Upper lobe of left lung (tissue), 6 donors: ENCODE results near the gene HOXA1. TPM values are rescaled to one million over a fixed set of nuclear protein-coding genes. Genes with fewer than 3 reads are reported as not detected.

ENCODE experiments used
- ATAC-seq, 2 donors: fragments of 200-7000 bp; cut with Tn5 transposase; one replicate each; pipeline ENCODE4 v1.9.1; 2022; ENCODE audit warnings: mild to moderate bottlenecking in 2 of 2, moderate library complexity in 2 of 2; ENCODE audit not compliant: low FRiP score in 2 of 2
- DNase-seq, 2 donors: peaks; one replicate each; pipeline ENCODE4 v3.0.0-alpha.2; 2019 to 2020
- H3K27ac ChIP-seq, 4 donors: fragments of 200-600 bp; sonication (generic); one replicate each; pipeline ENCODE4 v1.5.1; 2016 to 2019
- H3K27me3 ChIP-seq, 4 donors: fragments of 200-600 bp; sonication (generic); one replicate each; pipeline ENCODE4 v1.5.1; 2017 to 2019
- H3K36me3 ChIP-seq, 4 donors: fragments of 200-600 bp; sonication (generic); one replicate each; pipeline ENCODE4 v1.5.1; 2016 to 2019
- H3K4me1 ChIP-seq, 4 donors: fragments of 200-600 bp; sonication (generic); one replicate each; pipeline ENCODE4 v1.5.1; 2018 to 2019
- H3K4me3 ChIP-seq, 4 donors: fragments of 200-600 bp; sonication (generic); one replicate each; pipeline ENCODE4 v1.5.1; 2017 to 2019; ENCODE audit warnings: mild to moderate bottlenecking in 2 of 4, moderate library complexity in 1 of 4
- H3K9me3 ChIP-seq, 4 donors: fragments of 200-600 bp; sonication (generic); one replicate each; pipeline ENCODE4 v1.5.1; 2018 to 2019
- CTCF ChIP-seq, 6 experiments: fragments of 450-650 bp in 4 of 6; fragments of 200-600 bp in 2 of 6; sonication (generic) in 2 of 6; IDR thresholded peaks; one replicate each; pipeline ENCODE4 v1.5.1; 2016 to 2019; ENCODE audit warnings: antibody characterized with exemption in 6 of 6
- EP300 ChIP-seq, 4 donors: sonication (generic); formaldehyde crosslinking; IDR thresholded peaks; one replicate each; pipeline ENCODE4 v1.5.1; 2017; ENCODE audit warnings: antibody characterized with exemption in 4 of 4, control low read depth in 2 of 4
- POLR2A ChIP-seq, 4 donors: fragments of 450-650 bp; IDR thresholded peaks; one replicate each; pipeline ENCODE4 v1.5.1; 2016 to 2017; ENCODE audit warnings: antibody characterized with exemption in 4 of 4, mild to moderate bottlenecking in 2 of 4
- POLR2AphosphoS5 ChIP-seq, 2 donors: sonication (generic); formaldehyde crosslinking; IDR thresholded peaks; one replicate each; pipeline ENCODE4 v1.5.1; 2017; ENCODE audit warnings: antibody characterized with exemption in 2 of 2
- WGBS, 2 donors: methylation state at CpG; one replicate each; pipeline ENCODE4 v1.1.5; 2017 to 2018; 5-methylcytosine and 5-hydroxymethylcytosine counted together
- total RNA-seq, 6 donors: library from RNA; depleted of rRNA in 4 of 6; stranded (reverse); fragments of >200 nt in 4 of 6; gene quantifications; one replicate each; pipeline versions ENCODE4 v1.1.0 to v1.2.1, GENCODE V29; 2016 to 2021
- donor health status: DM: no; HTN: no; CAD: no; lungs with moderate emphysema.
- donor health status: DM: no; HTN: yes; CAD: no; lungs with severe emphysema.

Gene HOXA1
- 1 to 10 TPM in 1 of 6 donors, under 1 TPM in 2, not detected in 3; 0.46 to 2.1 (median 0.64) TPM for total RNA-seq

DNA sequence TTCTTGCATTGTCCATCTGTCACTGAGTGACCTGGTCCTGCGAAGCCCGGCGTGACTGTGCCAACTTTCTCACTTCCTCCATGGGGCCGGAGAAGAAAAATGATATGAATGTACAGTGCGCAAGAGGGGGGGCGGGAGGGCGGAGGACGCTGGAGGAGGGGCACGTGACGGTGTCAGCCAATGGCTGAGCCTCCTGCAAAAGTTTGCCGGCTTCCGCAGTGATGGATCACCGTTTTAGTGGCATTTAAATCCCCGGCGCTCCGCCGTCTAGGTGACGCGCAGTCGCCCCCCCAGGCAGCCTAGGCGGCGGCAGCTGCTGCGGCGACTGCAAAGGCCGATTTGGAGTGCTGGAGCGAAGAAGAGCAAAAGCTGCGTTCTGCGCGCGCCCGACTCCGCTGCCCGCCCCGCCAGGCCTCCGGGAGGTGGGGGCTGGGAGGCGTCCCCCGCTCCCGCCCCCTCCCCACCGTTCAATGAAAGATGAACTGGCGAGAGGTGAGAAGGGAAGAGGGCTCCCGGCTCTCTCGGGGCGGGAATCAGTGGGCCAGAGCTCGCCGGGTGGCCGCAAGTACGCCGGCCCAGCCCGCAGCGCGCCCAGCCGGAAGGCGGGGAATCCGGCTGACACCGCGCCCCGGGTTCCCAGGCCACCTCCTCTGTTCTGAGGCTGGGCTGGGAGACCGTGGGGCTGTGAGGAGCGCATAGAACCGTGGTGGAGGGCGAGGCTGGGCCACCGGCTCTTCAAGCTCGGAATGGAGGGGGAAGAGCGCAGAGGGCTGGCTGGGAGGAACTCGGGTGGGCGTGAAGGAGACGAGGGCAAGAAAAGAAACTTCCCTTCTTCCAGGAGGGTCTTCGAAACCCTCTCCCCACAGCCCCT lies at the start of gene HOXA1:
TSS of gene HOXA1 (minus strand) at position 104 of the 871 bp plus-strand sequence. CDS start at position 16, 88 bp downstream.
- TF ChIP-seq POLR2AphosphoS5 (IDR thresholded peaks at IDR 0.05) (peak in 1 of 2 donors; percentile 80), CTCF (IDR thresholded peaks at IDR 0.05) (no peak), POLR2A (IDR thresholded peaks at IDR 0.05) (peak in 3 of 4 donors; percentile 46 to 73 (median 58)), EP300 (IDR thresholded peaks at IDR 0.05) (no peak)
- DNase-seq (peak; percentile 78 to 92), ATAC-seq (peak; percentile 78 to 93)
- WGBS, 2 donors: 1 to 2% methylated on average over 28 to 46 of the region's 68 CpGs
- H3K4me1 ChIP-seq: peaks cover 4 to 24% (median 14%) of the 10 kb centered on the region in 4 donors
- H3K4me3 ChIP-seq: peak within 1 kb of the TSS; percentile 58 to 93 (median 82)
- peak within 1 kb of the TSS; percentile 86 to 95 (median 94) for H3K27ac ChIP-seq
- no peaks in the 10 kb centered on the region for H3K9me3 ChIP-seq
- peaks cover 0 to 13% (median 4%) of the 10 kb centered on the region in 4 donors for H3K27me3 ChIP-seq
- no peaks in the 10 kb centered on the region for H3K36me3 ChIP-seq

- peak overlapping the region; percentile 84 to 95 (median 88) for H3K27ac ChIP-seq
- peaks cover 0 to 34% (median 13%) of the 10 kb centered on the region in 4 donors for H3K27me3 ChIP-seq
- DNase-seq (peak in 1 of 2 donors; percentile 85), ATAC-seq (no peak)
- 40 to 53% methylated on average over 37 to 47 of the region's 47 CpGs for WGBS, 2 donors
- peak overlapping the region in 3 of 4 donors; percentile 49 to 74 (median 62) for H3K4me3 ChIP-seq
- H3K4me1 ChIP-seq: peaks cover 11 to 37% (median 16%) of the 10 kb centered on the region in 4 donors
- TF ChIP-seq POLR2AphosphoS5 (IDR thresholded peaks at IDR 0.05) (no peak), CTCF (IDR thresholded peaks at IDR 0.05) (no peak), POLR2A (IDR thresholded peaks at IDR 0.05) (no peak), EP300 (IDR thresholded peaks at IDR 0.05) (no peak)
- H3K36me3 ChIP-seq: no peaks in the 10 kb centered on the region
- no peaks in the 10 kb centered on the region for H3K9me3 ChIP-seq
These were observed 49.5 kb upstream of the HOXA1 start for GRCh38 chr7:27145165-27145913.

GRCh38 chr7:27144781-27145164 lies 49.0 kb upstream of the HOXA1 start:
- TF ChIP-seq EP300 (IDR thresholded peaks at IDR 0.05) (no peak), POLR2A (IDR thresholded peaks at IDR 0.05) (no peak)
- WGBS, 2 donors: 12 to 38% methylated on average over 9 to 31 of the region's 31 CpGs
- Histone ChIP-seq H3K4me3 (peak overlapping the region in 3 of 4 donors; percentile 49 to 74 (median 62)), H3K27ac (peak overlapping the region; percentile 84 to 95 (median 88)), H3K27me3 (peaks cover 0 to 29% (median 13%) of the 10 kb centered on the region in 4 donors), H3K4me1 (peaks cover 10 to 32% (median 13%) of the 10 kb centered on the region in 4 donors), H3K36me3 (no peaks in the 10 kb centered on the region), H3K9me3 (no peaks in the 10 kb centered on the region)
- no peak for ATAC-seq
- DNase-seq: peak in 1 of 2 donors; percentile 85

DNA sequence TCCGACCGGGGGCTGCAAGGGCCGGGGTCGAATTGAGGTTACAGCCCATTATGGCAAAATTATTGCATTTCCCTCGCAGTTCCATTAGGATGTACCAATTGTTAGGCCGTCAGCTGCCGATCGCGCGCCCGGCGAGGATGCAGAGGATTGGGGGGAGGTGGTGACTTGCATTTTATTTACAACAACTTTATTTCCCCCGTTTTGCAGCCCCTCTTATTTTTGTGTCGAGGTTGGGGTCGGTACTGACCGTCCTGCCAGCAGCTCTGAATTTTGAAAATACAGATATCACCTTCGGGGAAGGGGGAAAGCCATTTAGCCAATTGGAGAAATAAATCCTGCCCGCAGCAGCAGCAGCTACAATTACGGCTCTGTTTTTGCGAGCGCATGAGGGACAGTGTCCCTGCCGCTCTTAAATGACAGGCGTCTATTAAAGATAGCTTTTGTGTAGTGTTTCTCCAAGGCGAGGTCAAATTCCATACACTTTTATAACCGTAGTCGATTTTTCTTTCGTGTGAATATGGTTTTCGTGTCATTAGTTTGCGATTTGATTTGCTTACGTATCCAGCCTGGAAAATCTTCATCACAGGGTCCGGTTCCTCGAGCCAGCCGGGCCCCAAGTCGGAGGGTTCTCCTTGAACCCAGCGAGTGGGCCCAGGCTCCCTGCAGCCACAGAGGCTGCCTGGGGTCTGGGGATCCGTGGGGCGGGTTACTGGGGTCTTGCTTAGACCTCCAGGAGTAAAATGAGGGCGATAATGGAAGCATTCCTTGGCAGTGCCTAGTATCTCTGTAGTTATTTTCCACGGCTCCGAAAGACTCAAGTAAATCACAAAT lies 48.4 kb upstream of the HOXA1 start:
- TF ChIP-seq EP300 (IDR thresholded peaks at IDR 0.05) (no peak), CTCF (IDR thresholded peaks at IDR 0.05) (peak in 1 of 6 experiments; percentile 70), POLR2A (IDR thresholded peaks at IDR 0.05) (no peak), POLR2AphosphoS5 (IDR thresholded peaks at IDR 0.05) (no peak)
- Histone ChIP-seq H3K27ac (peak overlapping the region; percentile 84 to 95 (median 88)), H3K4me1 (peaks cover 10 to 32% (median 13%) of the 10 kb centered on the region in 4 donors), H3K27me3 (peaks cover 0 to 28% (median 12%) of the 10 kb centered on the region in 4 donors), H3K4me3 (peak overlapping the region in 3 of 4 donors; percentile 49 to 74 (median 62)), H3K36me3 (no peaks in the 10 kb centered on the region), H3K9me3 (no peaks in the 10 kb centered on the region)
- WGBS, 2 donors: 29 to 41% methylated on average over 40 of the region's 40 CpGs
- ATAC-seq (no peak), DNase-seq (no peak)
